ENCODE results near the gene FAM78A.

FAM78A gene

GRCh38 chr9:131239161-131239975 lies 36.9 kb downstream of the FAM78A start:
- DNase-seq (ENCODE audit: low read depth in 2 of 2, low spot score in 1 of 2): no peak

- no peak for DNase-seq (ENCODE audit: low read depth in 2 of 2, low spot score in 1 of 2)
These were observed 37.8 kb downstream of the FAM78A start for GRCh38 chr9:131238402-131239021.

- DNase-seq (ENCODE audit: low read depth in 2 of 2, low spot score in 1 of 2): peak; percentile 58 to 68
These were observed 38.3 kb downstream of the FAM78A start for GRCh38 chr9:131237931-131238401.

GRCh38 chr9:131237291-131237690 lies 39.0 kb downstream of the FAM78A start:
- DNase-seq (ENCODE audit: low read depth in 2 of 2, low spot score in 1 of 2): no peak

GRCh38 chr9:131236761-131237160 lies 39.5 kb downstream of the FAM78A start:
- no peak for DNase-seq (ENCODE audit: low read depth in 2 of 2, low spot score in 1 of 2)

- no peak for DNase-seq (ENCODE audit: low read depth in 2 of 2, low spot score in 1 of 2)
These were observed 40.1 kb downstream of the FAM78A start for GRCh38 chr9:131236161-131236560.

GRCh38 chr9:131235480-131235851 lies 40.8 kb downstream of the FAM78A start:
- DNase-seq (ENCODE audit: low read depth in 2 of 2, low spot score in 1 of 2): no peak

GRCh38 chr9:131234799-131235479 lies 41.4 kb downstream of the FAM78A start:
- DNase-seq (ENCODE audit: low read depth in 2 of 2, low spot score in 1 of 2): no peak

- DNase-seq (ENCODE audit: low read depth in 2 of 2, low spot score in 1 of 2): no peak
These were observed 42.3 kb downstream of the FAM78A start for GRCh38 chr9:131233995-131234394.

- DNase-seq (ENCODE audit: low read depth in 2 of 2, low spot score in 1 of 2): no peak
These were observed 42.8 kb downstream of the FAM78A start for GRCh38 chr9:131233556-131233955.

GRCh38 chr9:131228988-131229387 lies 47.3 kb downstream of the FAM78A start:
- DNase-seq (ENCODE audit: low read depth in 2 of 2, low spot score in 1 of 2): no peak

- no peak for DNase-seq (ENCODE audit: low read depth in 2 of 2, low spot score in 1 of 2)
These were observed 48.3 kb downstream of the FAM78A start for GRCh38 chr9:131227959-131228460.

GRCh38 chr9:131227112-131227958 lies 49.0 kb downstream of the FAM78A start:
- no peak for DNase-seq (ENCODE audit: low read depth in 2 of 2, low spot score in 1 of 2)

GRCh38 chr9:131226226-131226625 lies 50.1 kb downstream of the FAM78A start:
- no peak for DNase-seq (ENCODE audit: low read depth in 2 of 2, low spot score in 1 of 2)

- no peak for DNase-seq (ENCODE audit: low read depth in 2 of 2, low spot score in 1 of 2)
These were observed 53.9 kb downstream of the FAM78A start for GRCh38 chr9:131222460-131222859.

- no peak for DNase-seq (ENCODE audit: low read depth in 2 of 2, low spot score in 1 of 2)
These were observed 55.8 kb downstream of the FAM78A start for GRCh38 chr9:131220485-131220884.

GRCh38 chr9:131218370-131218769 lies 57.9 kb downstream of the FAM78A start:
- DNase-seq (ENCODE audit: low read depth in 2 of 2, low spot score in 1 of 2): no peak

- no peak for DNase-seq (ENCODE audit: low read depth in 2 of 2, low spot score in 1 of 2)
These were observed 58.8 kb downstream of the FAM78A start for GRCh38 chr9:131217331-131218031.

- DNase-seq (ENCODE audit: low read depth in 2 of 2, low spot score in 1 of 2): no peak
These were observed 59.5 kb downstream of the FAM78A start for GRCh38 chr9:131216806-131217205.

- no peak for DNase-seq (ENCODE audit: low read depth in 2 of 2, low spot score in 1 of 2)
These were observed 61.4 kb downstream of the FAM78A start for GRCh38 chr9:131214876-131215275.
